ENCODE results near the gene TPST2.

The TPST2 gene

GRCh38 chr22:26559961-26560575, 29.9 kb downstream of the TPST2 start:
- Histone ChIP-seq H3K4me1 (ENCODE audit: insufficient read depth, poor library complexity, severe bottlenecking) (peaks cover 7% of the 10 kb centered on the region), H3K36me3 (ENCODE audit: low read depth) (no peaks in the 10 kb centered on the region), H3K27me3 (ENCODE audit: insufficient read depth, poor library complexity, severe bottlenecking) (no peaks in the 10 kb centered on the region), H3K27ac (ENCODE audit: poor library complexity, severe bottlenecking) (no peak overlapping the region), H3K9me3 (ENCODE audit: severe bottlenecking) (no peaks in the 10 kb centered on the region), H3K4me3 (ENCODE audit: severe bottlenecking) (no peak overlapping the region)
- TF ChIP-seq CTCF (IDR thresholded peaks at IDR 0.05; ENCODE audit: poor library complexity, severe bottlenecking), result no peak
- ATAC-seq (ENCODE audit: low read depth) (no peak), DNase-seq (ENCODE audit: low spot score) (no peak)

GRCh38 chr22:26558248-26558895, 31.6 kb downstream of the TPST2 start:
- ATAC-seq (ENCODE audit: low read depth), result no peak
- peaks cover 3% of the 10 kb centered on the region for H3K4me1 ChIP-seq (ENCODE audit: insufficient read depth, poor library complexity, severe bottlenecking)
- no peaks in the 10 kb centered on the region for H3K36me3 ChIP-seq (ENCODE audit: low read depth)

GRCh38 chr22:26556904-26557303, 33.0 kb downstream of the TPST2 start:
- H3K27ac ChIP-seq (ENCODE audit: poor library complexity, severe bottlenecking), result no peak overlapping the region
- H3K4me1 ChIP-seq (ENCODE audit: insufficient read depth, poor library complexity, severe bottlenecking), result peaks cover 8% of the 10 kb centered on the region
- ATAC-seq (ENCODE audit: low read depth), result no peak

More at GRCh38 chr22:26558248-26558895, 31.6 kb downstream of the TPST2 start:
- no peak for TF ChIP-seq CTCF (IDR thresholded peaks at IDR 0.05; ENCODE audit: poor library complexity, severe bottlenecking)
- no peaks in the 10 kb centered on the region for H3K9me3 ChIP-seq (ENCODE audit: severe bottlenecking)
- H3K27me3 ChIP-seq (ENCODE audit: insufficient read depth, poor library complexity, severe bottlenecking), result no peaks in the 10 kb centered on the region
- H3K4me3 ChIP-seq (ENCODE audit: severe bottlenecking), result no peak overlapping the region
- no peak for DNase-seq (ENCODE audit: low spot score)
- H3K27ac ChIP-seq (ENCODE audit: poor library complexity, severe bottlenecking), result no peak overlapping the region

GRCh38 chr22:26555478-26555877, 34.5 kb downstream of the TPST2 start:
- no peak for TF ChIP-seq CTCF (IDR thresholded peaks at IDR 0.05; ENCODE audit: poor library complexity, severe bottlenecking)
- no peak overlapping the region for H3K27ac ChIP-seq (ENCODE audit: poor library complexity, severe bottlenecking)
- no peaks in the 10 kb centered on the region for H3K27me3 ChIP-seq (ENCODE audit: insufficient read depth, poor library complexity, severe bottlenecking)
- no peaks in the 10 kb centered on the region for H3K36me3 ChIP-seq (ENCODE audit: low read depth)
- H3K9me3 ChIP-seq (ENCODE audit: severe bottlenecking), result no peaks in the 10 kb centered on the region
- ATAC-seq (ENCODE audit: low read depth), result no peak
- H3K4me3 ChIP-seq (ENCODE audit: severe bottlenecking), result no peak overlapping the region
- no peak for DNase-seq (ENCODE audit: low spot score)
- peaks cover 8% of the 10 kb centered on the region for H3K4me1 ChIP-seq (ENCODE audit: insufficient read depth, poor library complexity, severe bottlenecking)

More at GRCh38 chr22:26556904-26557303, 33.0 kb downstream of the TPST2 start:
- H3K27me3 ChIP-seq (ENCODE audit: insufficient read depth, poor library complexity, severe bottlenecking), result no peaks in the 10 kb centered on the region
- no peak for TF ChIP-seq CTCF (IDR thresholded peaks at IDR 0.05; ENCODE audit: poor library complexity, severe bottlenecking)
- no peak for DNase-seq (ENCODE audit: low spot score)
- H3K4me3 ChIP-seq (ENCODE audit: severe bottlenecking), result no peak overlapping the region
- H3K9me3 ChIP-seq (ENCODE audit: severe bottlenecking), result no peaks in the 10 kb centered on the region
- H3K36me3 ChIP-seq (ENCODE audit: low read depth), result no peaks in the 10 kb centered on the region

- TF ChIP-seq CTCF (IDR thresholded peaks at IDR 0.05; ENCODE audit: poor library complexity, severe bottlenecking), result no peak
- Histone ChIP-seq H3K36me3 (ENCODE audit: low read depth) (no peaks in the 10 kb centered on the region), H3K27me3 (ENCODE audit: insufficient read depth, poor library complexity, severe bottlenecking) (no peaks in the 10 kb centered on the region), H3K4me3 (ENCODE audit: severe bottlenecking) (no peak overlapping the region), H3K4me1 (ENCODE audit: insufficient read depth, poor library complexity, severe bottlenecking) (peaks cover 8% of the 10 kb centered on the region), H3K27ac (ENCODE audit: poor library complexity, severe bottlenecking) (no peak overlapping the region), H3K9me3 (ENCODE audit: severe bottlenecking) (no peaks in the 10 kb centered on the region)
- ATAC-seq (ENCODE audit: low read depth), result no peak
- DNase-seq (ENCODE audit: low spot score), result no peak
Measured at GRCh38 chr22:26554956-26555355, 35.0 kb downstream of the TPST2 start.
